Urothelium cell line (cell line): ENCODE results near the gene SKIDA1.

Source experiments
- DNase-seq: peaks from one replicate; pipeline ENCODE4 v3.0.0; 2011; ENCODE audit warnings: low spot score, mixed read lengths
- FAIRE-seq: peaks from 2 replicates; lab custom pipeline; 2011; peaks lifted over from hg19 to GRCh38; lab: Jason Lieb, UNC

SKIDA1 gene

DNA sequence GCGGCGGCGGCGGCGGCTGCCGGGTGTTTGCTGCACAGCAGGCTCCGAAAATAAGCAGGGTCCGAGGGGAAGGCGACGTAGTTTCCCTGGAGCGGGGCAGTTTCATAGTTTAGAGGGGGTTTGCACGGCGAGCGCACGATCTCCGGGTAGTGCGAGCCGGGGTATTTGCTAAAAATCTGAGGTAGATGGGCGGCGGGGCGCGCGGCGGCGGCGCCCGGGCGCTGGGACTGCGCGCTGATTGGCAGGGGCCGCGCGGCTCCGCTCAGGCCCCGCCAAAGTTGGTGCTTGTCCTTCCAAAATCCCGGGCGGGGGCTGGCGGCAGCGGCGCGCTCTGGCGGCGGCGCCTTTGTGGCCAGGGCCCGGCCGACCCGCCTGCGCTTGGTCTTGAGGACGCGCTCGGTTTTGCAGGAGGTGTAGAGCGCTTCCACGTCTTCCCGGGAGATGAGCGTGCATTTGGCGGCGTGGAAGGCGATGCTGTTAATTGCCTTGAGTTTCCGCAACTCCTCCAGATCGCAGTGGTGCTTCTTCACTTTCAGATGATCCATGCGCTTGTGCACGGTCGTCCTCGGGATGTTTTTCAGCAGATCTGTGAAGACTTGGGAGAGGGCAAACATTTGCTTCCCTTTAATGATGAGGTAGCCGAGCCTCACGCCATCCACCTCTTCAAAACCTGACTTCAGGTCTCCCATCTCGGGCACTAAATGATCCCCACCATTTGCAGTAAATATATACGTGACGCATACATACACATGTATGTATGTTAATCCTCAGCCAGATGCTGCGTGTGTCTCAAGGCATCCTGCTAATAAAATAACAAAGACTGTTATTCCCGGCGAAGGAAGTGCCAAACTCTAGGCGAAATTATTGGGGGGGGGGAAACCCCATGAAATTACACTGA, 8.1 kb downstream of the SKIDA1 start:
- DNase-seq, result peak; percentile 77

DNA sequence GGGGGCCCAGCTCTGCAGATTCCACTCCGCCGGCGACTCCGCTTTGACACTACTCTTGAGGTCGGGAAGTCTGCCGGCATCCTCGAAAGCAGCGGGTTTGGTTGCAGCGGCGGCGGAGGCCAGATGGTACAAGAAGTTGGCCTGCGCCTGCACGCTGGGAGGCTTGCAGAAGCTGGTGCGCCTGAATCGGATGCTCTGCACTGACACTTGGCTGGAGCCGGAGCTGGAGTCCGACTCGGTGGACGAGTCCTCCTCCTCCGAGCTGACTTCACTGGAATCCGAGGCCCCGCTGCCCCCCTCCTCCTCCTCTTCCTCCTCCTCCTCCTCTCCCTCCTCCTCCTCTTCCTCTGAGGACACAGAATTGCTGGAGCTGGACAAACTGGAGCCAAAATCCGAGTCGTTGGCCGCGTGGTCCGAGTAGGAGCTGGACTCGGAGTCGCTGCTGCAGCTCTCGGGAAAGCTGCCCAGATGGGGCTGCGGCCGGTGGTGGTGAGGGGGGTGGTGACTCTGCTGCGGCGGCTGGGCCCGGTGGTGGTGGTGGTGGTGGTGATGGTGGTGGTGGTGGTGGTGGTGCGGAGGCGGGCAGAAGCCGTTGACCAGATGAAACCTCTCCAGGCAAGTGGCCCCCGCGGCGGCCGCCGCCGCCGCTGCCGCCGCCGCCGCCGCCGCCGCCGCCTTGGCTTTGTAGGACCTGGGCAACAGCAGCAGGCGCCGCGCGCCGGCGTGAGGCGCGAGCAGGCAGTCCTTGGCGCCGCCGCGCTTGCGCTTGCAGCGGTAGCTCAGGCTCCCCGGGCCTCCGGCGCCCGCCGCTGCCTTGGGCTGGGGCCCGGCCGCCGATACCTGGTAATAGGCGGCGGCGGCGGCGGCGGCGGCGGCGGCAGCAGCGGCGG, 9.0 kb downstream of the SKIDA1 start:
- FAIRE-seq (no peak), DNase-seq (peak; percentile 60)

More for the DNA sequence above, 8.1 kb downstream of the SKIDA1 start:
- no peak for FAIRE-seq

DNA sequence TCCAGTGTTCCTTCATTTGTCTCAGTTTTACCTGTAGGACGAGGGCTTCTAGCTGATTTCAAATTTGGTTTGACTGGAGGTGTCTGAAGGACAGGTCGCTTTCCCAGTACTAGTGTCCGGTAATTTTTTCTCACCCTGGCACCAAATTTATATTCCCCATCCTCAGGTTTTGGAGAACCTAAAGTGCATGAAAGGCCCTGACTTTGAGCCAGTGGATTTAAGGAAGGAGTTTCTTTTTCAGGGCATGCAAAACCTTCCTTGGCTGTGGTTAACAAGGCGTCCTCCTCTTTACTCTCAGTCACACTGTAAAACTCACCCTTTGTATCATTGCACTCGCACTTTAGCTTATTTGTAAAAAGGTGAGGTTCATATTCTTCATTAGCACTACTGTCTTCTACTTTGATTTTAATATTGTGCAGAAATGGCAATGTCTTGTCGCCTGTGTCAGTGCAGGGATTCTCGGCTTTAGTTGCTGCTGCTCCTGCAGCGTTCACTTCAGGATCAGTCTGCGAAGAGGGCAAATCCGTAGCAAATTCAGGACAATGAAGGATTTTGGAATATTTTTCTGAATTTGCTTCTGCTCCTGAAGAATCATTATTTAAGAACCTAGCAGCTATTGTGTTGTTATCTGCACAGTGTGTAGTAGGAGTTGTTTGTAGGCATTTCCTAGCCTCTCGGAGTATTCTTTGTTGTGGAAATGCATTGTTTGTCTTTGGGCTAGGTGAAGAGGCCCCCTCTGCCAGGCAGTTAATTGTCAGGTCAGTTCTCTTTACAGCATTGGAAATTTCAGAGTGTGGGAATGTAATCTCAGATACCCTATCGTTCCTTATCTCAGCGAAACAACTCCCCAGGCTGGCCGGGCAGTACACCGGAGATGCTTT, 9.9 kb downstream of the SKIDA1 start:
- no peak for FAIRE-seq
- DNase-seq, result no peak

DNA sequence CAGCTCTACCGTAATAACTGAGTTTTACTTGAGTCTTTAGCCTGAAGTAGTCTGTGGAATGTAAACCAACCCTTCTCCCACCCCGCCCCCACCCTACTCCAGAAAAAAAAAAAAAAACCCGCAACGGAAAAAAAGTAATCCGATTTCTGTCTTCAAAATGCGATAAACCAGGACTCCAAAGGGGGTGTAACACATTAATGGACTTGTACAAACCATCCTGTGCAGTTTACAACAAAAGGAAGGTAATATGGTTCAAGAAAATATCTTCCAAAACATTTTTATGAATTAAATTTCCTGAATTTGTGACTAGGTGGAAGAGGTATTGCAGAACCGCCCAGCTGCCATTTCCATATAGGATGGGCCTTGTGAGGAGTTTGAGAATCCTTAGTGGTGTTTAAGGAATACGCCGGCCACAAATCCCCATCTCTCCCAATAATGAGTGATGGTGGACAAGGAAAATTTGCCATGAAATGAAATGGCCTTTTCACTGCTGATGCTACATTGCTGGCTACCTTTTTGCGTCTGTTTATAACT, 10.6 kb downstream of the SKIDA1 start:
- FAIRE-seq, result no peak

DNA sequence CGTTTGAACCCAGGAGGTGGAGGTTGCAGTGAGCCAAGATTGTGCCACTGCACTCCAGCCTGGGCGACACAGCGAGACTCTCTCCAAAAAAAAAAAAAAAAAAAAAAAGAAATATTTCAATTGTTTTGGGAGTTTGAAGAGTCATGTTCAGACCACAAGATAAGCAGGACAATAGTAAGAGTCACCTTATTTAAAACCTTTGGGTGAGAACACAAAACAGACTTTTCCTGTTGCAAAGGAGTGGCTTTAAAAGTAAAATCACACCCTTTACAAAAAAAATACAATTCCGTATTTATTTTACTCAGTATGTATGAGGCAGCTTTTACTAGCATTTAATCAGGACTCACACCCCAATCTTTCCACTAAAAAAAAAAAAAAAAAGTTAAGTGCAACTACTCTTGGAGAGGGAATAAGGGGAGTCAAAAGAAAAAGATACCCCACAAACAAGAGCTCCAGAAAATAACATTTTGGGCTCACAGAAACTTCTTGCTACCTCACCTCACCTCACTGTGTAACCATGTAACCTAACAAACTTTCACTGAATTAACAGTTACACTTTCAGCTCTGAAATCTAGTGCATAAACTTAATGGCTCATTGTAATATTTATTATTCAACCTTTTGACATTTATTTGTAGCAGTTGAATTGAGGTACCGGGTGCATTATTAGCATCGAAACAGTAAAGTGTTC, 11.2 kb downstream of the SKIDA1 start:
- no peak for DNase-seq
- FAIRE-seq, result no peak

More for the DNA sequence above, 10.6 kb downstream of the SKIDA1 start:
- DNase-seq, result no peak

DNA sequence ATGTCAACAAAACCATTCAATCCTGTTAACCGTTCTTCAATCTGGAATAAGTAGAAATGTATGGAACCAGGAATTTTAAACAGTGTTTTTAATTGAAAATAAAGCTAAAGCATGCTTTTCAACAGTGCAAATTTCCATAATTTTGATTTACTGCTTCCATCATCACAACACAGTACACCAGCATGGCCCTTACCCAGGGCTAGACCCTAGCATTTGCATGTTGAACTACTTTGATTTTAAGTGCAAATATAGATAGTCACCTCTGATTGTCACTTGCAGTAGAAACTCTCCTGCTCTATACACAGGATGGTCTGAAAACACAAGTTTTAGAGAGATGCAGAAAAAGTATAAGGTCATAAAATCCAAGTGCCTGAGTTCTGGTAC, 12.1 kb downstream of the SKIDA1 start:
- DNase-seq (no peak), FAIRE-seq (no peak)

DNA sequence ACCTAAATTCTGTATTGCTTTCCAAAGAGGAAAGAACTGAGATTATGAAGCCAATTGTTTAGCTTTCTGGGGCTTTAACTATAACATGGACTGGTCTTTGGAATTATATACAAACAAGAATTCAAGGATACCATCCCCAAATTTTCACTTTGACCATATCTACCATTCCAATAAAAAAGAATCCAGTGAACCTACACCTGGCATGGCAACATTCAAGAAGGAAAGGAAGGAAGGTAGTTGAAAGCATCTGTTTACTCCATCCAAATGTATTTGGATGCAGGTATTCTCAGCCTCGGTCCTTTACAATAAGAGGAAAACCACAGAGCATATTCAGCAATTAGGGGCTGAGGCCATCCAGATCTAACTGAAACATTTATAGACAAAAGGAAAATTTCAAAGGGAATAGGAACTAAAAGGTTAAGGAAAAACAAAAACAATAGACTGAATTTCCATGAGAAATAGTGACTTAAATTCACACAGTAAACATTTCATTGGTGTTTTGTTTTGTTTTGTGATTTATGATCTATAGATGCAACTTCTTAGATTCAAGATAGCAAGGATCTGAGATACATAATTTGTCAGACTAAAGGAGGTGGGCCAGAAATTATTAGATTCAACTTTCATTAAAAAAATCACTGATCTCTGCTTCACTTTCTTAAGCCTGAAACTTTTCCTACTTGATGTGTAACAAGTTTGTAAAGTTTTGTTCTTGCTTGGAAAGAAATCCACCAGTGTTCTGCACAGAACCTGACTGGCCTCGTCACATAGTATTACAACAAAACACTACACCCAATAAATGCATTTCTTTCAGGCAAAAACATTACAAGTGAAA, 12.7 kb downstream of the SKIDA1 start:
- DNase-seq, result no peak
- FAIRE-seq, result no peak

DNA sequence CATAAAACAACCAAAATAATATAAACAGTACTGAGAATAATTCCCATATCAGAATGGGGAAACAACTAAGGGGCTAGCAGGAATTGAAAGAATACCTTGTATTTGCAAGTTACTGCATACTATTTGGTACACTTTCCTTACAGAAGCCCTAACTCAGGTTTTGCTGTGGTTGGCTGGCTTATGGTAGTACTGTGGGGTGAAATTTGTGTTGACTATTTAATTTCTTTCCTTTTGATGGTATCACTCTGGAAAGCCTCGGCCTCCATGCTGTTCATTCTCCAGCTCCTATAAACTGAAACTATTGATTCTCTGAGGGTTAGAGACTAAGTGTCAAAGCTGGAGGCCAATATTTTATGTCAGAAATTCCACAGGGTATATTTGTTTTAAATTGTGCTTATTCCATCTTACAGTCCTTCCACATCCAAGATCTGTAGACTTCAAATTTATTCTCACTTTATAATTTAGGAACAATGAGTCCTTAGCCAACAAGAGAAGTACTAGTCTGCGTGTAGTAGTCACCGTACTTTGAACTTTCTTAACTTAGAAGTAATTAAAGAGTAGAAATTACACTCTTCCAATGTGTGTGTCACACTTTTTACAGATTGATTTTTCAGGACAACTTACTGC, 13.4 kb downstream of the SKIDA1 start:
- DNase-seq, result no peak
- FAIRE-seq, result no peak

DNA sequence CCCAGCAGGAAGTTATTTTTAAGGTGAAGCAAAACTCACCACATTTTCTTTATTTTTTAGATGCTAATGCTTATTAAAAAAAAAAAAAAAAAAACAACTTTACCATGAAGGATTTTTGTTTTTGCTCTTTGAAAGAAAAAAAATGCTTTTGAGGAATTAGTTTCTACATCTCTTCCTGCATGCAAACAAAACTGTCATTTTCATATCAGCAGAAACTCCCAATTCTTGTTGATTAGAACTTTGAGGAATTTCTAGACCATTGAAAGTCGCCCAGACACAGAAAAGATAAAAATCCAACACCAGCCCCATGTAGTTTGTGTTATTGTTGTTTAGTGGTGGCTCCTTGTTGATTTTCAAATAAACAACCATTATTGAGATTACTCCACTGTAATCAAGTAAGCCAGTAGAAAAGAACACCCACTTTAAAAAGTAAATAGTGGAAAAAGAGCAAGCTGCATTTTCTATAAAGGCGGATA, 14.3 kb downstream of the SKIDA1 start:
- DNase-seq (no peak), FAIRE-seq (no peak)

DNA sequence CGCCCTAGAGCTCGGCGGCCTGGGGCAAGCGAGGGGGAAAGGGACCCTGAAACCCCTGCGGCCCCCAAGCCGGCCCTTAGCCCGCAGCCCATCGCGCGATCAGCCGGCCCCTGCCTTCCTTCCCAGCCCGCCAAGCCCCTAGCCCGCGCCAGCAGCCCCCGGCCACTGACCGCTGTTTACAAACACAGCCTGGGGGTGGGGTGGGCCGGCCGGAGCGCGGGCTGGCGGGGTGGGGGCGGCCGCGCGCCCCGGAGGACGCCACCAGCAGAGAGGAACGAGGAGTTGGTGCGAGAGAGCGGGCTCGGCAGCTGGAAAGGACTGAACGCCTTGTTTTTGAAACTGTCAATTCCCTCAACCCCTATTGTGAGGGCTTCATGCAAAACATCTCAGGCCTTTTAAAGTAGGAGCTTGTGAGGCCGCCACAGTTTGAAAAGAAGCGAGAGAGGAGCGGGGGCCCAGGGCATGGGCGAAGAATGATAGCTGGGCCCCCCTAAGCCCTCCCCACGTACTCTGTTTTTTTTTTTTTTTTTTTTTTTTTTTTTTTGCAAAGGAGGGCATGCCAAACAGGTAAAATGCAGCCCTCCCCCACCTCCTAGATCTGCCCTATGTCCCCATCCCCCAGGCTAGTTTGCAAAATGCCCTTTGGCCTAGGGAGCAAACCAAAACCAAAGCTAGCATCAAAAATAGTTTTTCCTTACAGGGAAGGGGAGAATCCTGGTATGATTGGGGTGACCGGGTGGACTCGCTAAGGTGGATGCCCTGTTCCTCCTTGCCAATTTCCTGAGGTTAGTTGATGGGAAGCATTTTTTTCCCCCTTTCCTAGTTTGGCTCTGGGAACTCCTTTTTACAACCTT, 15.0 kb downstream of the SKIDA1 start:
- no peak for DNase-seq
- FAIRE-seq, result no peak

DNA sequence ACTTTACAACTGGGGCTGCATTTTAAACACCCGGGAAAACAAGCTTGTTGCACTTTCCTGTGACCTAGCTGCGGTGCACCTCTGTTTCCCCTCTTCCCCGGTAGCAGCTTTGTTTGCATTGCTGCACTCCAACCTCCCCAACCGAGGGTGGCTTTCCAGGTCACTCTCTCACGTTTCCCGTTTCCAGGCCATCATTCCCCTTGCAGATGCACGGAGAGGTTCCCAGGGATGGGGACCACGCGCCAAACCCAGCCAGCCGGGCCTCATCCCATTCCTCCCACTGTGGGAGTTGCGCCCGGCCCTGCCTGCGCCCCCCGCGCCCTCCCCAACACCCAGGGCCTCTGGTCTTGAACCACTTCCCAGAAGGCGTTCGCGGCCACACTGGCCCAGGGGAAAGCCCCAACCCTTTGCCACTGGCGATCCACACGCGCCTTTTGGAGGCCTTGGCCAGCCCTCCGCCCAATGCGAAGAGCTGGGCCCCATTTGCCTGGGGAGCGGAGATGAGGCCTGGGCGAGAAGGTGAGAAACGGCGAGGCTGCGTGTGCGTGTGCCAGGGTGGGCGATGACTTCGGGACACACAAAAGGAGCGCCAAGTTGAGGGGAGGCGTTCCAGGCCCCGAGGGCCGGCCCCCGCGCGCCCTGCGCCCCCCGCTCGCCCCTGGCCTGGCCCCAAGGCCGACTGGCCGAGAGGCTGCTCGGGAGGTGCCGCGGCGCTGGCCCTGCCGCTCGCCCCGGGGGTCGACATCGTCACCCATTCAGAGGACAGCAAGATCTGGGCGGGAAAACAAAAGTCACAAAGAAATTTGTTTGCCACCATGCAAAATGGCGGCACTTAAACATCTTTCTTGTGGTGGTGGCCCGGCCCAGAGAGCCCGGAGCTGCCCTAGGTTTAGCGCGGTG, 15.9 kb downstream of the SKIDA1 start:
- FAIRE-seq, result no peak

DNA sequence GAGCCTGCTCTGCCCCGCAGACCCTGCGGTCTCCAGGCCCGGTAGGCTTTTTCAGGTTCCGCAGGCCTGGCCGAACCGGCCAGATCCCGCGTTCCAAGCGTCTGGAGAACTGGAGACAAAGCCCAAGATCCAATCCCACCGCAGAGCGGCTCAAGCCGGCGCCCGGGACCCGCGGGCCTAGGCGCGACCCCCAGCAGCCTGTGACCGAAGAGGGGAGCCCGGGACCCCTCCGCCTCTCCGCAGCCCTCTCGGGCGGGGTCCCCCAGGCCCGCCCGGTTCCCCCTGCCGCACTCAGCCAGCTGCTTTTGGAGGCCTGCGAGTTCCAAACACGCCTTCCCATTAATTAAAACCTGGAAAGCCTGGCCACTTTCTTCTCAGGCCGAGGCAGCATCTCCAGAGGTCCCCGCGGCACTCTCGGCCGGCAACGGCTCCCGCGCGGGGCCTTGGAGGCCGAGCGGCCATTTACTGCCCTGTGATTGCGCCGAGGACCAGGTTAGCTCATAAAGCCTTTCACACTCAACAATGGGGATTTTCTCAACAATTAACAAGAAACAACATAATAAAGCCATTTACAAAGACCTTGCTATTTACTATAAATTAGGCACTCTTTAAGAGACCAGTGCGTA, 16.7 kb downstream of the SKIDA1 start:
- DNase-seq (no peak), FAIRE-seq (no peak)

More for the DNA sequence above, 15.9 kb downstream of the SKIDA1 start:
- DNase-seq, result no peak

DNA sequence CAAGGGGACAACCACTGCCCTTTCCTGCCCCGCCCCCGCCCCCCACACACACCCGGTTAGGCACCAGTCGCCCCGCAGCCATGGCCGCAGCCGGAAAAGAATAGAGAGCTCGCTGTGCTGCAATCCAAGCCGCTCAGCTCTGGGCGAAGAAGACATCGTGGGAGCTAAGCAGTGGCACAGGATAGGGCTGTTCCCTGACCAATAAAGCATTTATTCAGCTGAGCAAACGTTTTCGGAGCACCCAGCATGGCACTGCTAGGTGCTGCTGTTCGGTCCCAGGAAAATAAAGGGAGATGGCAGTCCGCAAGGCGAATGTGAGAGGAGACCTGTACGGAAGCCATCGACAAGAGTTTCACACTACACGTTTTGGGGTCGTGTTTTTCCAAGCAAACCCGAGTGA, 18.3 kb downstream of the SKIDA1 start:
- FAIRE-seq (no peak), DNase-seq (no peak)

DNA sequence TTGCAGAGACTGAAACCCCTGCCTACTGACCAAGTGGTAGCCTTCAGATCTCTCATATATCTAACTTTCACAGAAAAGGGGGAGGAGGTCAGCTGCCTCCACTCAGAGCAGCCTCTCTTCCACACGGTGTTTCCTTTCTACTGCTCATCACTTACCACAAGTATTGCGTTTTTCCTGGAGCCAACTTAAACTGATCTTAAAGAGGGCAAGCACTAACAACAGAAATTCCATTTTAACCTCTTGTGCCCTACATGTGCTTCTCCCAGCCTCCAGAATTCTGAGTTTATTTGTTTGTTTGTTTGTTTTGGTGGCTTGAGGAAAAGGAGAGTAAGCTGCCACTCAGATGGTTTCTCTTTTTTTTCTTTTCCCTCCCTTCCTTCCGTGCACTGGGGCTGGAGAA, 19.1 kb downstream of the SKIDA1 start:
- no peak for FAIRE-seq

DNA sequence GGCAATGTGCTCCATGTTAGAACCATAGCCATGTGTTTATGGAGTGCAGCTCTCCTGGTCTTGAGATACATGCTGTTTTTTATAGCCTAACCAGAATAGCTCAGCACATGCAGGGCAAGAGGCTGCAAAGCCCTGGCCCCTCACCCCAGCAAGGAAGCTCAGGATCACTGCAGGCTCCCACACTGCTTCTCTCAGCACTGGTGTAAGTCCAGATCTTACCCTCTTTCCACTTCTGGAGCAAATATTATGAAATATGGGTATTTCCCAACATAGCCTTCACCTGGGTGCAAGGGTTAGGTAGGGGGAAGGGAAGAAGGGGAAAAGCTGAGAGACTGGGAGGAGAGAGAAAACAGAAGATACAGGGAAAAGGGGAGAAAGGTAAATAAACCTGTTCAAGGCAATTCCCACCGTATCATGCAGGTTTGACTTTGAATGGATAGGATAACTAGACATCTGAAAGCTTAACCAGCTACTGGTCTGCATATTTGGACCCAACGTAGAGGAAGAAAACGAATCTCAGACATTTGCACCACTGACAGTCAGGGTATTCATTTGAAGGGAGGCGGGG, 19.7 kb downstream of the SKIDA1 start:
- DNase-seq, result no peak

More for the DNA sequence above, 19.1 kb downstream of the SKIDA1 start:
- DNase-seq, result no peak

DNA sequence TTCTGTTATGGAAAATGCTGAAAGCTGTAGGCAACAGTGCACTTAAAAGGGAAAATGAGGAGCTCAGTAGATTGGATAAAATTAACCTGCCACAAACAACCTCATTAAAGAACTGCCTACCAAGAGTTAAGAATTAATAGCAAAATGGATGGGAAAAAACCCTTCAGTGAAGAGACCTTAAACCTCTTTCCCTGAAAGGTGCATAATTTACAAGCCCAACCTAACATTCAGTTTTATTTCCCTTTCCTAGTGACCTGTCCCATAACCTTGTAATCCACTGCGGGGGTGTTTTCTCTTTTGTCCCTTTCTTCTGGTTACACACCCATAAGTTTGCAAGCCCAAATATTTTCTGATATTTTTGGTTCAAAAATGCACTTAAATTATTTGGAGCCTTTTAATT, 21.9 kb downstream of the SKIDA1 start:
- DNase-seq (no peak), FAIRE-seq (no peak)

More for the DNA sequence above, 19.7 kb downstream of the SKIDA1 start:
- FAIRE-seq, result no peak
